ENCODE measurements around the gene OR13C5. TPM values are rescaled to one million over a fixed set of nuclear protein-coding genes. Genes with fewer than 3 reads are reported as not detected.

OR13C5 gene
- not detected for total RNA-seq

GRCh38 chr9:104599313-104599712, at the start of gene OR13C5:
Gene OR13C5, minus strand, starts transcription at chr9:104599413. Its CDS starts 0 bp downstream, at chr9:104599413.

GRCh38 chr9:104618104-104618503, 18.9 kb upstream of the OR13C5 start, which contains the start of gene OR13C9:
Gene OR13C9, minus strand, starts transcription at chr9:104618204. Its CDS starts 0 bp downstream, at chr9:104618204.

GRCh38 chr9:104605527-104605926, 6.3 kb upstream of the OR13C5 start, which contains the start of gene OR13C2:
Gene OR13C2, minus strand, starts transcription at chr9:104605627. Its CDS starts 0 bp downstream, at chr9:104605627.

GRCh38 chr9:104568868-104569267, 30.3 kb downstream of the OR13C5 start, which contains the start of gene OR13C8:
Gene OR13C8, plus strand, starts transcription at chr9:104569168. Its CDS starts 0 bp downstream, at chr9:104569168.

Other genes with a start within 250 kb of the OR13C5 start
- gene OR13F1, start 95.2 kb downstream of the OR13C5 start, total RNA-seq, result not detected
- not detected for gene OR13C4, start 72.2 kb downstream of the OR13C5 start, total RNA-seq
- not detected for gene OR13C3, start 62.6 kb downstream of the OR13C5 start, total RNA-seq
- gene OR13C8, start 30.2 kb downstream of the OR13C5 start, total RNA-seq, result not detected
- gene OR13C2, start 6.2 kb upstream of the OR13C5 start, total RNA-seq, result not detected
- gene OR13C9, start 18.8 kb upstream of the OR13C5 start, total RNA-seq, result not detected
- not detected for gene OR13D1, start 95.1 kb upstream of the OR13C5 start, total RNA-seq
- gene NIPSNAP3A, start 148.3 kb upstream of the OR13C5 start, total RNA-seq, result 63.2 TPM
- gene NIPSNAP3B, start 164.7 kb upstream of the OR13C5 start, total RNA-seq, result 17.5 TPM